Suppressor macrophage (primary cell): ENCODE data around the gene IFNE.

ENCODE experiments used
- DNase-seq, 4 experiments: peaks; one replicate each; pipeline ENCODE4 v3.0.0-alpha.2; 2020 to 2022
- total RNA-seq, 17 experiments: gene quantifications; one replicate each; lab custom pipeline; 2026; ENCODE audit warnings: mixed read lengths in 6 of 17, inconsistent platforms in 3 of 17; lab: John Stamatoyannopoulos, UW

The IFNE gene
- total RNA-seq: 0 to 0.88 (median 0) reads per million in 17 experiments

GRCh38 chr9:21482213-21482612 lies at the start of gene IFNE:
TSS of gene IFNE (minus strand) at chr9:21482313. CDS start at chr9:21481694, 619 bp downstream.
- no peak for DNase-seq

GRCh38 chr9:21528123-21528808 lies 46.2 kb upstream of the IFNE start:
- DNase-seq: no peak

GRCh38 chr9:21527579-21527978 lies 45.5 kb upstream of the IFNE start:
- peak in 2 of 4 experiments; percentile 3 to 5 for DNase-seq

- no peak for DNase-seq
Observed at GRCh38 chr9:21525174-21525573, 43.1 kb upstream of the IFNE start.

- DNase-seq: no peak
Observed at GRCh38 chr9:21524099-21524830, 42.2 kb upstream of the IFNE start.

GRCh38 chr9:21523021-21524014 lies 41.2 kb upstream of the IFNE start:
- no peak for DNase-seq

- DNase-seq: no peak
Observed at GRCh38 chr9:21522348-21522747, 40.2 kb upstream of the IFNE start.

GRCh38 chr9:21521448-21521847 lies 39.3 kb upstream of the IFNE start:
- DNase-seq: no peak

GRCh38 chr9:21520501-21521228 lies 38.6 kb upstream of the IFNE start:
- no peak for DNase-seq

- no peak for DNase-seq
Observed at GRCh38 chr9:21519855-21520434, 37.8 kb upstream of the IFNE start.

GRCh38 chr9:21516796-21517195 lies 34.7 kb upstream of the IFNE start:
- no peak for DNase-seq

- DNase-seq: no peak
Observed at GRCh38 chr9:21513431-21513830, 31.3 kb upstream of the IFNE start.

GRCh38 chr9:21510806-21511205 lies 28.7 kb upstream of the IFNE start:
- no peak for DNase-seq

GRCh38 chr9:21507483-21507790 lies 25.3 kb upstream of the IFNE start:
- DNase-seq: no peak

- no peak for DNase-seq
Observed at GRCh38 chr9:21506626-21507482, 24.7 kb upstream of the IFNE start.

GRCh38 chr9:21505425-21506179 lies 23.5 kb upstream of the IFNE start:
- DNase-seq: no peak

- no peak for DNase-seq
Observed at GRCh38 chr9:21504894-21505293, 22.8 kb upstream of the IFNE start.

- no peak for DNase-seq
Observed at GRCh38 chr9:21504113-21504512, 22.0 kb upstream of the IFNE start.

GRCh38 chr9:21502586-21502985 lies 20.5 kb upstream of the IFNE start:
- DNase-seq: no peak

- no peak for DNase-seq
Observed at GRCh38 chr9:21499912-21500311, 17.8 kb upstream of the IFNE start.
